ENCODE data around the gene TMEM62.
A peak's percentile ranks its signal among the peaks of the same experiment; 100 is the strongest.

The TMEM62 gene

DNA sequence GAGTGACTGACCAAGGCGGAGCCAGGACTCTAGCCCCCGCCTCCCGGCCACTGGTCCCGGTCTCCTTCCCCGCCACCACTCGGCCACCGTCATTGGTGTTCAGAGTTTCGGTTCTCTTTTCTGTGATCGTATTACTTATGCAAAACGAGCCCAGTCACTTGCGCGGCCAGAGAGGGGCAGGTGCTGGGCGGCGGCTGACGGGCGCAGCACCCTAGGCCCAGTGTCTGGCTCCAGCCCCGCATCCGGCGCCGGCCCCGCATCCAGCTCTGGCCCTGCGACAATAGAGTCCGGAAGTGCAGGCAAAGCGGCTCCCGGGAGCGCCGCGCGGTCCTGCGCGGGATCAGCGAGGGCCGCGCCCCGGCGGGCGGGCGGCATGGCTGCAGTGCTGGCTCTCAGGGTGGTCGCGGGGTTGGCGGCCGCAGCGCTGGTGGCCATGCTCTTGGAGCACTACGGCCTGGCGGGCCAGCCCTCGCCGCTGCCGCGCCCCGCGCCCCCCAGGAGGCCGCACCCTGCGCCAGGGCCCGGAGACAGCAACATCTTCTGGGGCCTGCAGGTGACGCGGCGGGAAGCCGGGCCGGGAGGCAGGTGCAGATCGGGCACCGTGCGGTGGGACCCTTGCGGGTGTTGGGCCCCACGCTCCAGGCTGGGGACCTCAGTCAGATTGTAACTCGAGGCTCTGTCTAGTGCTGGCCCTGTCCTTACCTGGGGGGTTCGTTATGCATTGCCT, at the start of gene TMEM62:
Gene TMEM62 (plus strand): TSS at position 157 of the 727 bp plus-strand sequence. CDS start 217 bp downstream, at position 374.
- DNase-seq (ENCODE audit: low read depth) = peak; percentile 52

DNA sequence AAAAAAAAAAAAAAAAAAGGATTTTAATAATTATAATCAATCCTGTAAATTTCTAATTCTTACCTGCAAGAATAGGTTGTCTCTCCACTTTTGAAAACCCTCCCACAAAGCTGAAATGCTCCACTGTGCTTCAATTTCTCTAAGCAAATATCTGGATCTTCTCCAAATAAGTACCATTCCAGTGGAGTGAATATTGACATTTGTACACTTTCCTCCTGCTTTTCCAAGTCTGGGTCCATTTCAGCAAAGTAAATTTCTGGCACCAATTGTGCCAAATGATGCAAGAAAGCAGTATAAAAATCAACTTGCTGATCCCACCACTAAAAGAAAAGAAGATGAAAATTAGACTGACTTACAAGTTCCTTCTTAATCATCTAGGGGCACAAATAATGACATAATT, 47.5 kb upstream of the TMEM62 start:
- DNase-seq (ENCODE audit: low read depth) = no peak

DNA sequence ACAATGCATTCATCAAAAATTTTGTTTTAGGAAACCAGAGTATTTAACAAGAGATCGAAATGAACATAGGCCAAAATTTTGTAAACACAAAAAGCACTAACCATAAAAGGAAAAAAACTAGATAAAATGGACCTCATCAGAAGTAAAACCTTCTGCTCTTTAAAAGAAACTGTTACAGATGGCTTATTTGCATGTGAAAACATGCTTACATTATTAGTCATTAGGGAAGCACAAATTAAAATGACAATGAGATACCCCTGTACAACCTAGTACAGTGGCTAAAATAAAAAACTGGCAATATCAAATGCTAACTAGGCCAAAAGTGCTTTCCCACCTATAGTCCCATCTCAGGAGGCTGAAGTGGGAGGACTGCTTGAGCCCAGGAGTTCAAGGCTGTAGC, 46.8 kb upstream of the TMEM62 start:
- no peak for DNase-seq (ENCODE audit: low read depth)

DNA sequence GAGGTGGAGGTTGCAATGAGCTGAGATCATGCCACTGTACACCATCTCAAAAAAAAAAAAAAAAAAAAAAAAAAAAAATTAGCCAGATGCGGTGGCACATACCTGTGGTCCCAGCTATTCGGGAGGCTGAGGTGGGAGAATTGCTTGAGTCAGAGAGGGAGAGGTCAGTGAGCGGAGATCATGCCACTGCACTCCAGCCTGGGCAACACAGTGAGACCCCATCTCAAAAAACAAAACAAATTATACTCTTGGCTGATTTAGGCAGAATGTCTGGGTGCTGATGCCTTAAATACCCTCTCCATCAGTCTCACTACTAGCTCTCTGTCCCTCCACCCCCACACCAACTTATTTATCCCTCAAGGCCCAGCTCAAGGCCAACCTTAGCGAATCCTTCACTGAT, 41.5 kb upstream of the TMEM62 start:
- DNase-seq (ENCODE audit: low read depth) = no peak

DNA sequence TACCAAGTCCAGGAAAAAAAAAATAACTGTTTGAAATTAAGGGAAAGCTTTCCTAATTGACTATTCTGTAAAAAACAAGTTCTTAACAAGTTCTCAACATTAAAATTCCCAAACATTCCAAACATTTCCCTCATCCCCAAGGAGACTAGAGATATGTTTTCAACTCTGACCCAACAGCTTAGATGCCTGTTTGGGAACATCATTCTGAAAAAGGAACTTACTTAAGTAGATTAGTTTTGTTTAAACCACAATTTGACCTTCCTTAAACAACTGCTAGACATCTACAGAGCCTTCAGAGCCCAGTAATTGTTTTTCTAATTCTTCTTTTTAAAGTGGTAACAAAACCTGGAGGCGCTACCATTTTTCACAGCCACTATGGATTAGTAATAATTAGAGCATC, 40.4 kb upstream of the TMEM62 start:
- DNase-seq (ENCODE audit: low read depth) = no peak

DNA sequence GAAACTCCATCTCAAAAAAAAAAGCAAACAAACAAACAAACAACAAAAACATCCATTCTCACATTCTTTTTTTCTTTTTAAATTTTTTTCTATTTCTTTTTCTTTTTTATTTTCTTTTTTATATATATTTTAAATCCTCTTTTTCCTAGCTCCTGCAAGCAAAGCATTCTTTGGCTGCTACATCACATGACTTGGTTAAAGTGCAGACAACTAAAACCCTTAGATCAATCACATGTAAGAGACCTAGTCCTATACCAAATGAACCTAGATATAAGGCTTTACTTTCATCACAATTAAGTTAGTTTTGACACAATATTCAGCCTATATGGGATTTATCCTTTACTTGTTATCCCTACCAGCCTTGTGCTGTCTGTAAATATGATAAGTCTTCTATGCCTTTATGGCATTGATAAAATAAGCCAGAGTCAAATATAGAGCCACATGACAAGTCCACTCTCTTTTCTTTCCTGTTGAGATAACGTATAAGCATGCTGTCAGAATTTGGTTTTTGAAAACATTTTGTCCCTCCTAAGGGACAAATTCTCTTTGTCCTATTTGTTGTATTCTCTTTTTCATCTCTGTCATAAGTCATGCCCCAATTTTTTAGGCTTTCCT, 38.9 kb upstream of the TMEM62 start:
- DNase-seq (ENCODE audit: low read depth) = no peak

DNA sequence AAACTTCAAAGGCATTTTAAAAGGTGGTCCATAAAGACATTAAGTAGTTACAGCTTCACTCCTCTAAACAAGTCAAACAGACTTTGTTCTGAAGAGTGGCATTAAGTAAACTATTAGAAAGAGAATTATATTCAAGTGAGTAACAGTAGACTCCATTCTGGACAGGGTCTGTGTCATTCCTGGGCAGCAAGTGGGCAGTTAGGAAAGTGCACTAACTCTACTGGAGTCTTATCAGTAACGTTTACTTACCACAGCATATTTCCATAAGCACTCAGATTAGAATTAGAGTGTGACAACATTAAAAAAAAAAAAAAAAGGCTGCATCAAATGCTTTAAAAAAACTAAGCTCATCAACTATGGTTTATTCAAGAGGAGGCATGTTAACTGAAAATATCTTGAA, 38.1 kb upstream of the TMEM62 start:
- DNase-seq (ENCODE audit: low read depth) = no peak

DNA sequence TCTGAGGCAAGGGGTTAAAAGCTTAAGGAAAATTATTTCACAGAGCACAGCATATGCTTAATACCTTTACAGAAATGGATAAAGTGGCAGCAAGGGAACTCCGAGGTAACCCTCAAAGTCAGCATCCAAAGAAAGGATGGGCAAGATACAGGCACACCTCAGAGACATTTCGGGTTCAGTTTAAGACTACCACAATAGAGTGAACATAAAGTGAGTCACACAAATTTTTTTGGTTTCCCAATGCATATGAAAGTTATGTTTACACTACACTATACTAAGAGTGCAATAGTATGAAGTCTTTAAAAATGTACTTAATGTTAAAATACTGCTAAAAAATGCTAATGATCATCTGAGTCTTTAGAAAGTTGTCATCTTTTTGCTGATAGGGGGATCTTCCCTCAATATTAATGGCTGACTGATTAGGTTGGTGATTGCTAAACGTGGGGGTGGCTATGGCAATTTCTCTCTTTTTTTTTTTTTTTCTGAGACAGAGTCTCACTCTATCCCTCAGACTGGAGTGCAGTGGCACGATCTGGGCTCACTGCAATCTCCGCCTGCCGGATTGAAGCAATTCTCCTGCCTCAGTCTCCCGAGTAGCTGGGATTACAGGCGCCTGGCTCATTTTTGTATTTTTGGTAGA, 37.6 kb upstream of the TMEM62 start:
- DNase-seq (ENCODE audit: low read depth) = no peak

DNA sequence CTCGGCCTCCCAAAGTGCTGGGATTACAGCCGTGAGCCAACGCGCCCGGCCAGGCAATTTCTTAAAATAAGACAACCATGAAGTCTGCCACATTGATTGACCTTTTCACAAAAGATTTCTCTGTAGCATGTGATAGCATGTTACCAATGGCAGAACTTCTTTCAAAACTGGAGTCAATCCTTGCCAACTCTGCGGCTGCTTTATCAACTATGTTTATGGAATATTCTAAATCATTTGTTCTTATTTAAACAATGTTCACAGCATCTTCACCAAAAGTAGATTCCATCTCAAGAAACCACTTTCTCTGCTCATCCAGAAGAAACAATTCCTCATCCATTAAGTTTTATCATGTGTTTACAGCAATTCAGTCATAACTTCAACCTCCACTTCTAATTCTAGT, 37.0 kb upstream of the TMEM62 start:
- no peak for DNase-seq (ENCODE audit: low read depth)

DNA sequence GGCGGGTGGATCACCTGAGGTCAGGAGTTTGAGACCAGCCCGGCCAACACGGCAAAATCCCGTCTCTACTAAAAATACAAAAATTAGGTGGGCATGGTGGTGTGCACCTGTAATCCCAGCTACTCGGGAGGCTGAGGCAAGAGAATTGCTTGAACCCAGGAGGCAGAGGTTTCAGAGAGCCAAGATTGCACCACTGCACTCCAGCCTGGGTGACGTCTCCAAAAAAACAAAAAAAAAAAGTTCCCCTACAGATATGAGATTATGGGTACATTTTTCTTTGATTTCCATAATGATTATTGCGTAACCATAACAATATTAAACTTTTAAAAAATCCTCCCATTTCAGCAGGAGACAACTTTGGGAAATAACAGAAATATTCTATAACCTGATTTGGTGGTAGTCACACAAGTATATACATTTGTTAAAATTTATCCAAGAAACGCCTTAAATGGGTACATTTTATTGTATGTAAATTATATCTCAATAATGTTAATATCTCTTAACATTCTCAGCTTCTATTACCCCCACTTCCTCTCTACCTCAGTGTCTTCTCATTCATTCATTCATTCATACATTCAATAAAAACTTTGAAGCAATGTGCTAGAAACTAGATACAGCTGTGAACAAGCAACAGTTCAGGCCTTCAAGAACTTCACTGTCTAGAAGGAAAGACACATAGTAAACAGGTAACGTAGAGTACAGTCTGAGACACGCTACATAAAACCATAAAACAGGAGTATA, 34.1 kb upstream of the TMEM62 start:
- DNase-seq (ENCODE audit: low read depth) = no peak

DNA sequence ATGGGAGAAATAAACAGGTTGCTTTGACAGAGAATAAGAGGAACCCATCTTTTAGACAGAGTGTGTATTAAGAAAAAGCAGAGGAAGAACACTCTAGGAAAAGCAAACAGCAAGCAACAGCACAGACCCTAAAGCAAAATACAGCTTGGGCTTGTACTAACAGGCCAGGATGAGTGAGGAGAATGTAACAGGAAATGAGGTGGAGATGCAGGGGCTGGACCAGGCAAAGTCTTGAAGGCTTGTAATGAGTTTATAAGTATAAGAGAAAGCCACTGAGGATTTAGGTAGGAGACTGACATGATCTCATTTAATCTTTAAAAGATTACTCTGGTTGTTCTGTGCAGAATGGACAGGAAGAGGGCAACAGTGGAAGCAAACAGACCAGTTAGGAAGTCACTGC, 32.4 kb upstream of the TMEM62 start:
- DNase-seq (ENCODE audit: low read depth) = no peak

DNA sequence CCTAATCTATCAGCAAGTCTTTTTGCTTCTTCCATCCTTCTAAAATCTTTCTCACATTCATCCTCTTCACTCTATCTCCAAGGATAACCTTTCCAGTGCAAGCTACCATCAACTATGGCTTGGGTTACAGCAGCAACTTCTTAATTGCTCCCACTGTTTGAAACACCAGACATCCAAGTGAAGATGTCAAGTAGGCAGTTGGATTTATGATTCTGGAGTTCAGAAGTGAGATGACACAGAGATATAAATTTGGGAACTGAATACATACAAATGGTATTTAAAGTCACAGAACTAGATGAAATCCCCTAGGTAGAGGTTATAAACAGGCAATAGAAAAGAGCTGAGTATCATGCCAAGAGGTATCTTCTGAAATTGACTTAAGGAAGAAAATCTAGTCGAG, 31.2 kb upstream of the TMEM62 start:
- DNase-seq (ENCODE audit: low read depth) = no peak

DNA sequence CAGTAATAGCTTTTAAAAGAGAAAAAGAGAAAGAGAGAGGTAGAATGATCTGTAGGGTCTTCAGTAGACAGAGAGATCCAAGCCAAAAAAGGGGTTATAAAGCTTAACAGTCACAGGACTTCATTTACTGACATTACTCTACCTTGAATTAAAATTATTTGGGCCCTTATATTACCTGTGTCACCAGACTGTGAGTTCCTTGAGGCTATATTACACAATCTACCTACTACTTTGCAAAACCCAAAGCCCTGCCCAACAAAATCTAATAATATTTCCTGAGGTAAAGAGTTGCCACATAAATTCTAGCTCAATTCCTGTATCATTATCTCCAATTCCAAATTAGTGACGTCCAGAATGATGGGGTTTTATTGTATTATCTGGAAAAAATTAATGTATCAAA, 29.5 kb upstream of the TMEM62 start:
- DNase-seq (ENCODE audit: low read depth) = no peak

DNA sequence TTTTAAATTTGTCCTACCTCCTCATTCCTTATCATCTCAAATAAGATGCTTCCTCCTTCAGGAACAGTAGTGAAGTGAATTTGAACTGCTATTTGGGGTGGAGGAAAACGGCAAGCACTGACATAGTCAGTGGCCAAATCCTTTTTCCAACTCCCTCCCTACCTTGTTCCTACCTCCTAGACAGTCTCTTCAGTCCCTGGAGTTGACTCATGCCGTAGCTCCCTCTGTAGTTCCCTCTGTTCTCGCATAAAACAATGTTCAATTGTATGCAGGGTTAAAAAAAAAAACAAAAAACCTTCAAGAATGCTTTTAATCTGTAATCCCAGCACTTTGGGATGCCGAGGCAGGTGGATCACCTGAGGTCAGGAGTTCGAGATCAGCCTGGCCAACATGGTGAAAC, 29.0 kb upstream of the TMEM62 start:
- no peak for DNase-seq (ENCODE audit: low read depth)

DNA sequence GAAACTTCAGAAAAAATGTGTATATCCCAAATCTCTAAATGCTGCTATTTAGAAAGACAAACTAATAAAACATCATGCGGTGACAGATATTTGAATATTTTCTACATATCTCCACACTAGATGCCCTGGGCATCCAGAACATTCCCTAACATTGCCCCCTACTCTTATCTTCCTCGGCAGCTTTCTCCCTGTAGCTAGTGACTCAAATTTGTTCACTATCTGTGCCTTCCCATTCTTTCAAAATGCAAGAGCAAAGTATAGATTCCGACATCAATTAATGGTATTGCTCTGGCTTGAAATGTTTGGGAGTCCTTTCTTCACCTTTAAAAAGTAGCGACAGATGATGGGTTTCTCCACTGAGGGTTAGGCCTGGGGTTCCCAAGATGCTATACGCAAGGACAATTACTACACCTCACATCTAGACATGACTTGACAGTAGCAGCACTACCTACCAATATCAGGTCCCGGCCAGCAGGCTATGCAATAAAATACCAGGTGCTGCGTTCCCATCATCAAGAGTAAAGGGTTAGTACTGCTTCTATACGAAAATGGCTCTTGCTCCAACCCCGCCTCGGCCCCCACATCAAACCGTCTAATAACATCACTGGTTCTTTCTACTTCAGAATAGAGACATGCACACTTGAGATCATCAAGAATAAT, 28.2 kb upstream of the TMEM62 start:
- DNase-seq (ENCODE audit: low read depth) = peak; percentile 11

DNA sequence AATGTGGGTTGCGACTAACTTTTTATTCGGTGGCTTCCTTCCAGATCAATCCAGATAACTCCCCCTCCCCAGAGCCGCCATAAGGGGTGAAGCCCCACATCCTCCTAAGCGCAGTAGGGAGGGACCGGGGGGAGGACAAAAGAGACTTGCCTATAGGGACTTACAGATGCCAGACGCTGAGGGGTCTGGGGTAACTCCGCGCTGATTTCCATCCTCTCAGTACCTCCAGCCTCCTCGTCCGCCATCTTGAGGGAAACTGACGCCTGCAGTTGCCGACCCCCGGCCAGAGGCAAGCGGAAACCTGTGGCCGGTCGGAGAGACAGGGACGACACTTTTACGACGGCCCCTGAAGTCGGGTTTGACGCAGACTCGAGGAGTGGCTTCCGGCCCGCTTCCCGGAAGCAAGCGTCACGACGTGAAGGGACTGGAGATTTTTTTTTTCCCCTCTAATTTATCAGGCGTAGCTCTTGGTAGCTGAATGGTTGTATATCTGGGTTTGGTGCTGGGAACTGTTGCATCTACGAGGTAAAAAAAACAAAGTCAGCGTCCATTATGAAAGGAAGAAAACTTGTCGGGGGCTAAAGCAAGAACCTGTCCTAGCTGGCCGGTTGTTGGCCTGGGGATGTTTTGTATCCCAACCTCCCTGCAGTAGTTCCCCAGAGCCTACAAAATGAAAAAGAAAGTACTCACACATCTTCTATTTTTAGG, 27.5 kb upstream of the TMEM62 start, which contains the start of gene UBR1:
Gene UBR1 (minus strand): TSS at position 261 of the 708 bp plus-strand sequence. CDS start 16 bp downstream, at position 245.
- DNase-seq (ENCODE audit: low read depth) = peak; percentile 86

DNA sequence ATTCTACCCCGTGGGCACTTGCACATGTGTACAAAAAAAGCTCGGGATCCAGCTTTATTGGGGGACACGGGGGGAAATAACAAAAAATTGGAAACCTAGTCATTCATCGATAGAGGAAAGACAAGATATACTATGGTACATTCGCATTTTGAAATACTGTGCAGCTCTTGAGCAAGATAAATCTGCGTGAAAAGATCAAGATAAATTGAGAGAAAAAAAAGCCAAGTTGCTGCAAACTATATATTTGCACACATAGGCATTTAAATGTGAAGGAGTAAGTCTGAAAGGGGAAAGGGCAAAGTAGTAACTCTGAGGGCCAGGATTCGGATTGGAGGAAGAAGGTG, 26.9 kb upstream of the TMEM62 start:
- no peak for DNase-seq (ENCODE audit: low read depth)

DNA sequence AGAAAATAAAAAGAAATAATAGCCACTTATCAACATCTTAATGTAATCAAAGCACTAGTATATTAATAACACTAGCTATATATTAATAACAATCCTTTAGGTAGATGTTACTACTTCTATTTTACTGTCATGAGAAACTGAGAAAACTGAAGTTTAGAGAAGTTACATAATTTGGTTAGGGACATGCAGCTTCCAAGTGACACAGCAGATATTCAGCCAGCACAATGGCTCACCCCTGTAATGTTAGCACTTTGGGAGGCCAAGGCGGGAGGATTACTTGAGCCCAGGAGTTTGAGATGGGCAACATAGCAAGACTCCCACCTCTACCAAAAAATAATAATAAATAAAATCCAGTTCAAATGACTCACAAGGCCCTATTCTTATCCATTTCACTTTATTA, 25.6 kb upstream of the TMEM62 start:
- DNase-seq (ENCODE audit: low read depth) = no peak

DNA sequence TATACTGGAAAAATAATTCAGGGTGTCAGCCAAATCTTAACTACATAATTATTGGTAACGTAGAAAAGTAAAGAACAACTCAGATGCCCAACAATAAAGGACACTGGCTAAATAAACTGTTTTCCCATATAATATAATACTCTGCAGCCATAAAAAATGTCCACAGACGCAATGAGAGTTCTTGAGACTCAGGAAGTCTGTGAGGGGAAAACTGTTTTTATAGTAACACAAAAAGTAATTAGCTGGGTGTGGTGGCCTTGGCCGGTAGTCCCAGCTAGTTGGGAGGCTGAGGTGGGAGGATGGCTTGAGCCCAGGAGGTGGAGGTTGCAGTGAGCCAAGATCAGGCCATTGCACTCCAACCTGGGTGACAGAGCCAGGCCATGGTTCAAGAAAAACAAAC, 22.0 kb upstream of the TMEM62 start:
- DNase-seq (ENCODE audit: low read depth) = no peak

DNA sequence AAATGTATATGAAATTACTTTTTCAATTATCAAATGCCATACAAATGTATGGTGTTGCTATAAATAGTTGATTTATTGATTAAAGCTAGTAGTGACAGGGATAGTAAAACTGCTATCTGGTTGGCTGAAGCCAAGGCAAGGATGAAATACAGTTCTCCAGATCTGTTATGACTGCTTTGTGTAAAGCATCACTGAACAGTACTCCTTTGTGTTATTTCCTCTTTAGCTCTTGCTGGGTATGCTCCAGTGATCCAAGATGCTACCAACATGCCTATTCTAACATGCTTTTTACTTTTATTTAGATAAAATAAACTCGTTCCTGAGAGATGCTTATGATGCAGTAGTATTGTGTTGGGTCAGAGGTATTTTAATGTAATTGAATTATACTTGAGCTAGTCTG, 15.1 kb upstream of the TMEM62 start:
- DNase-seq (ENCODE audit: low read depth) = no peak

DNA sequence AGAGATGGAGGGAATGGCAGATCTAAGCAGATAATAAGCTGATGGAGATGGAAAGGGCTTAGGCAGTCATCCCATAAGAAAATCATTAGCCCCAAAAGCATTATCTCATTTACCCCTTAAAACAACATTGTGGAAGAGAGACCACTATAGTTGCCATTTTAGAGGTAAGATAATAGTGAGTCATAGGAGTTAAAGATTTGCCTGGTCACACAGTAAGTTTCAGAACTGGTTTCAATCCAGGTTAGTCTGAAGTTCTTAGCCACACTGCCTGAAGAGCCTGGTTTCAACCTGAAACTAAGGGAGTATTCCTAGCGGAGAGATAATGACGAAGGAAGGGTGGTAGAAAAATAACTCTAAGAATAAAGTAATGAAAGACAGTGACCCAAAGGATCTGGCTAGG, 14.6 kb upstream of the TMEM62 start:
- no peak for DNase-seq (ENCODE audit: low read depth)

DNA sequence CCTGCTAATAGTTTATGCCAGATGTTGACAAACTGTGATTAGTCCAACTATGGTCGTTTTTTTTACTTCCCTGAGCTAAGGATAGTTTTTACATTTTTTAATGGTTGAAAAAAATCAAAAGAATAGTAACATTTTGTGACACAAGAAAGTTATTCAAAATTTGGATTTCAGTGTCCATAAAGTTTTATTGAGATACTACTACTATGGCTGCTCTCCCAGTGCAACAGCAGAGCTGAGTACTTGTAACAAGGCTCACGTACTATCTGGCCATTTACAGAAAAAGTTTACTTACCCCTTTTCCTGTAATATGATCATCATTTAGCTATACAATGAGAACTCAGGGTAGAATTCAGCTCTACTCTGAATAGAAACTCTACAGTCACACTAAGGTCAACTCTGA, 11.5 kb upstream of the TMEM62 start:
- DNase-seq (ENCODE audit: low read depth) = no peak
